Loucy (cell line): ENCODE results near the gene S1PR1.

ENCODE experiments used
- H2AFZ ChIP-seq: fragments of 200-600 bp; sonication (generic); 2 replicates; pipeline ENCODE4 v1.6.0; 2016; ENCODE audit warnings: antibody characterized with exemption, mild to moderate bottlenecking, low read length, moderate library complexity
- H3F3A ChIP-seq: fragments of 200-600 bp; 2 replicates; pipeline ENCODE4 v1.6.0; 2016; ENCODE audit warnings: antibody characterized with exemption, low read depth, mild to moderate bottlenecking
- H3K27me3 ChIP-seq: fragments of 200-600 bp; sonication (generic); 2 replicates; pipeline ENCODE4 v1.6.1; 2014; ENCODE audit warnings: low read length, mild to moderate bottlenecking; ENCODE audit not compliant: insufficient read depth, poor library complexity, severe bottlenecking
- H3K36me3 ChIP-seq: fragments of 200-600 bp; sonication (generic); 2 replicates; pipeline ENCODE4 v1.6.1; 2016; ENCODE audit warnings: low read length; ENCODE audit not compliant: insufficient read depth
- H3K4me1 ChIP-seq: fragments of 200-600 bp; sonication (generic); 2 replicates; pipeline ENCODE4 v1.5.1; 2014; ENCODE audit warnings: low read length, mild to moderate bottlenecking; ENCODE audit not compliant: insufficient read depth, poor library complexity, severe bottlenecking
- H3K4me2 ChIP-seq: fragments of 200-600 bp; sonication (generic); 2 replicates; pipeline ENCODE4 v1.6.0; 2014; ENCODE audit warnings: antibody characterized with exemption, low read length, low read depth, mild to moderate bottlenecking; ENCODE audit not compliant: poor library complexity, severe bottlenecking
- H3K4me3 ChIP-seq: fragments of 200-600 bp; sonication (generic); 2 replicates; pipeline ENCODE4 v1.5.1; 2014; ENCODE audit warnings: low read length, mild to moderate bottlenecking, mixed read lengths; ENCODE audit not compliant: poor library complexity, severe bottlenecking
- H3K79me2 ChIP-seq: fragments of 200-600 bp; sonication (generic); 2 replicates; pipeline ENCODE4 v1.6.1; 2014; ENCODE audit warnings: low read length; ENCODE audit not compliant: insufficient read depth
- H3K9ac ChIP-seq: fragments of 200-600 bp; sonication (generic); 2 replicates; pipeline ENCODE4 v1.6.0; 2014; ENCODE audit warnings: mild to moderate bottlenecking, low read depth, low read length, moderate library complexity; ENCODE audit not compliant: poor library complexity, severe bottlenecking
- H3K9me2 ChIP-seq: fragments of 200-600 bp; sonication (generic); replicated peaks from 2 replicates; pipeline ENCODE4 v1.6.1; 2016; ENCODE audit warnings: low read depth, low read length, mixed read lengths
- H3K9me3 ChIP-seq: fragments of 200-600 bp; sonication (generic); 2 replicates; pipeline ENCODE4 v1.6.1; 2014; ENCODE audit warnings: mild to moderate bottlenecking, antibody characterized with exemption, low read length, low read depth; ENCODE audit not compliant: insufficient read depth
- H4K20me1 ChIP-seq: fragments of 200-600 bp; sonication (generic); 2 replicates; pipeline ENCODE4 v1.6.0; 2014; ENCODE audit warnings: antibody characterized with exemption, low read length, mild to moderate bottlenecking; ENCODE audit not compliant: insufficient read depth, poor library complexity, severe bottlenecking
- CTCF ChIP-seq: fragments of 200-600 bp; sonication (generic); conservative IDR thresholded peaks from 2 replicates; pipeline ENCODE4 v1.5.1; 2014; ENCODE audit warnings: mild to moderate bottlenecking, antibody characterized with exemption, low read length
- EZH2phosphoT487 ChIP-seq: fragments of 200-600 bp; IDR thresholded peaks from 2 replicates; pipeline ENCODE4 v1.6.1; 2018; ENCODE audit warnings: antibody characterized with exemption, mild to moderate bottlenecking, moderate library complexity, borderline replicate concordance

Gene S1PR1

DNA sequence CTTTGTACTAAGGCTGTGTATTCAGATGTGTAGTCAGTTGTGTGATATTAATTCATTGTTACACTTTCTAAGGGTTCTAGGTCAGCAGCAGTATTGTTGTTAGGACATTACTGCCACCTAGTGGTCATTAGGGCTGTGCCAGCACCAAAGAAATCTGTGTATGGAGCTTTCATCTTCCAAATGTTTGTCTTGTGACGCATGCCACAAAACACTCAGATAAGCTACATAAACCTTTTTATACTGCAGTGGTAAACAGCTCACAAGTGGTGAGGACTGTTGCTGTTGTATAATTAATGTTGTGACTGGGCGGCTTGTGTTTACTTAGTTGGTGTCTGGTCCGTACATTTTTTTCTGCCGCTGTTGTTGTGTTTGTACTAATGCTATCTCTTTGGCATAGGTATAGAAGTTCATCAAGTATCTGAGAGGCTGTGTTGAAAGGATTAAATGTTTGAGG lies 51.7 kb downstream of the S1PR1 start:
- Histone ChIP-seq H3K36me3 (no peaks in the 10 kb centered on the region), H3K9me3 (no peaks in the 10 kb centered on the region), H3K27me3 (no peaks in the 10 kb centered on the region), H3K4me3 (no peak overlapping the region), H3F3A (no peaks in the 10 kb centered on the region), H3K9me2 (no peaks in the 10 kb centered on the region), H2AFZ (no peak overlapping the region), H3K79me2 (no peaks in the 10 kb centered on the region), H4K20me1 (no peaks in the 10 kb centered on the region), H3K4me2 (no peak overlapping the region), H3K4me1 (peaks cover 32% of the 10 kb centered on the region), H3K9ac (no peak overlapping the region)
- TF ChIP-seq CTCF, result peak; percentile 98
- TF ChIP-seq EZH2phosphoT487, result no peak

- Histone ChIP-seq H2AFZ (no peak overlapping the region), H3K4me3 (no peak overlapping the region), H3K79me2 (no peaks in the 10 kb centered on the region), H3K9ac (peak overlapping the region; percentile 56), H4K20me1 (no peaks in the 10 kb centered on the region), H3K27me3 (no peaks in the 10 kb centered on the region), H3K4me1 (peaks cover 44% of the 10 kb centered on the region), H3K4me2 (peak overlapping the region; percentile 63), H3K9me2 (no peaks in the 10 kb centered on the region), H3F3A (peaks cover 3% of the 10 kb centered on the region), H3K9me3 (no peaks in the 10 kb centered on the region), H3K36me3 (no peaks in the 10 kb centered on the region)
- TF ChIP-seq EZH2phosphoT487 (no peak), CTCF (no peak)
Measured at GRCh38 chr1:101290119-101290921, 53.5 kb downstream of the S1PR1 start.
